Measurements from ENCODE around the gene CSPG4.
"Not testable (repeated sequence)": the region's sequence is repeated elsewhere in the genome, so short reads cannot be mapped to it uniquely, and the experiment has no call there.

The CSPG4 gene

GRCh38 chr15:75648156-75649000 lies 64.3 kb downstream of the CSPG4 start:
- DNase-seq: no peak

GRCh38 chr15:75647370-75648155 lies 65.1 kb downstream of the CSPG4 start, which contains the start of gene SNX33:
Gene SNX33, plus strand, starts transcription at chr15:75647912. Its CDS starts 1,191 bp downstream, at chr15:75649103.
- peak; percentile 64 for DNase-seq

- peak; percentile 37 for DNase-seq
Observed at GRCh38 chr15:75646944-75647364, 65.7 kb downstream of the CSPG4 start.

- no peak for DNase-seq
Observed at GRCh38 chr15:75646112-75646943, 66.3 kb downstream of the CSPG4 start.

- no peak for DNase-seq
Observed at GRCh38 chr15:75644376-75644775, 68.3 kb downstream of the CSPG4 start.

GRCh38 chr15:75641603-75642002 lies 71.0 kb downstream of the CSPG4 start:
- no peak for DNase-seq

- DNase-seq: no peak
Observed at GRCh38 chr15:75641179-75641503, 71.5 kb downstream of the CSPG4 start.

GRCh38 chr15:75640483-75641178 lies 72.0 kb downstream of the CSPG4 start:
- DNase-seq: peak; percentile 70

GRCh38 chr15:75639709-75640482 lies 72.8 kb downstream of the CSPG4 start, which contains the start of gene IMP3:
Gene IMP3, minus strand, starts transcription at chr15:75640224. Its CDS starts 56 bp downstream, at chr15:75640168.
- DNase-seq: peak; percentile 93

- DNase-seq: no peak
Observed at GRCh38 chr15:75639191-75639708, 73.4 kb downstream of the CSPG4 start.

GRCh38 chr15:75637245-75638009 lies 75.2 kb downstream of the CSPG4 start:
- no peak for DNase-seq

- no peak for DNase-seq
Observed at GRCh38 chr15:75636026-75636425, 76.6 kb downstream of the CSPG4 start.

GRCh38 chr15:75633922-75634321 lies 78.7 kb downstream of the CSPG4 start:
- DNase-seq: not testable (repeated sequence)

- DNase-seq: no peak
Observed at GRCh38 chr15:75631935-75632334, 80.7 kb downstream of the CSPG4 start.

GRCh38 chr15:75625542-75626347 lies 86.9 kb downstream of the CSPG4 start, which contains the start of gene SNUPN:
Gene SNUPN, minus strand, starts transcription at chr15:75625725. Its CDS starts 4,674 bp downstream, at chr15:75621051.
- DNase-seq: peak; percentile 97
